ENCODE measurements around the gene CPNE6. TPM values are rescaled to one million over a fixed set of nuclear protein-coding genes. Genes with fewer than 3 reads are reported as not detected.

CPNE6 gene
- polyA plus RNA-seq, 1 experiment, result not detected

DNA sequence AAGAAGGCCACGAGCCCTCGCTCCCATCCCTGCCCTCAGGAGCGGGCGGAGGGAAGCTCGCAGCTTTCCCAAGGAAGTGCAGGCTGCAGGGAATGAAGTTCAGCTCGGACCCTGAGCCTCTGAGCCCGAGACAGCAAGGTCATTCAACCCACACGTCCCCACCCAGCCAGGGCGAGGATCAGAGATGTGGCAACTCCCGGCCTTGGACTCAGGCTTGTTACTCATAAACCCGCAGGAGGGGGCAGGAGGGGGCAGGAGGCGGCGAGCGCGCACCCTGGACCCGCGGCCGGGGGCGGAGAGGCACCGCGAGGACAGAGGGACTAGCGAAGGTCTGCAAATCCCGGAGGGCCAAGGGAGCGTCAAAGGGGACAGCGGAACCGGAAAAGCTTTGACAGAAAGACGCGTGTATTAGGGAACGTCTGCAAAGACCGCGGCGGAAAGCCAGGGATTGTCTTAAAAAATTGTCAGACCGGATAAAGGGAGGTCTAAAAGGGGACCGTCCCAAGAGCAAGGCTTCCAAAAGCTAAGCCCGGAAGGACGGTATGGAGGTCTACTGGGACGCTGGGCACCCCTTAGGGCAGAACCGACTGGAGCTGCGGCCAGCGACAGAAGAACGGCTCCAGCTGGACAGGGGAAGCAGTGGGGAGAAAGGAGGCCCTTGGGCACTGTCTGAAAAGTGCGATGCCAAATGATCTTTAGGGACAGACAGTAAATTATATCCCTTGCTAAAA, 42.6 kb downstream of the CPNE6 start:
- peak; percentile 54 for DNase-seq (ENCODE audit: low read depth)
- ChIA-PET CTCF (interaction anchor here (1.0 to 2.6 kb wide), 6 partner anchors 20 to 317 kb away, joined by 3 to 15 read pairs (median 6); partner anchors contain the start of genes IRF9 and PCK2), POLR2A (interaction anchor here (0.5 to 1.2 kb wide), 7 partner anchors 8 to 1131 kb away, joined by 3 to 6 read pairs (median 4); partner anchors contain the start of genes AJUBA, PCK2, PSME2 and RNF31)
- Histone ChIP-seq H3K4me3 (ENCODE audit: low read depth, low read length) (peak overlapping the region; percentile 59), H3K27me3 (ENCODE audit: control insufficient read depth, insufficient read depth, low read length) (no peaks in the 10 kb centered on the region), H3K36me3 (ENCODE audit: control insufficient read depth, insufficient read depth, low read length) (peaks cover 7% of the 10 kb centered on the region; the same call in 1 of the 2 replicates)
- TF ChIP-seq, protein P1, sequence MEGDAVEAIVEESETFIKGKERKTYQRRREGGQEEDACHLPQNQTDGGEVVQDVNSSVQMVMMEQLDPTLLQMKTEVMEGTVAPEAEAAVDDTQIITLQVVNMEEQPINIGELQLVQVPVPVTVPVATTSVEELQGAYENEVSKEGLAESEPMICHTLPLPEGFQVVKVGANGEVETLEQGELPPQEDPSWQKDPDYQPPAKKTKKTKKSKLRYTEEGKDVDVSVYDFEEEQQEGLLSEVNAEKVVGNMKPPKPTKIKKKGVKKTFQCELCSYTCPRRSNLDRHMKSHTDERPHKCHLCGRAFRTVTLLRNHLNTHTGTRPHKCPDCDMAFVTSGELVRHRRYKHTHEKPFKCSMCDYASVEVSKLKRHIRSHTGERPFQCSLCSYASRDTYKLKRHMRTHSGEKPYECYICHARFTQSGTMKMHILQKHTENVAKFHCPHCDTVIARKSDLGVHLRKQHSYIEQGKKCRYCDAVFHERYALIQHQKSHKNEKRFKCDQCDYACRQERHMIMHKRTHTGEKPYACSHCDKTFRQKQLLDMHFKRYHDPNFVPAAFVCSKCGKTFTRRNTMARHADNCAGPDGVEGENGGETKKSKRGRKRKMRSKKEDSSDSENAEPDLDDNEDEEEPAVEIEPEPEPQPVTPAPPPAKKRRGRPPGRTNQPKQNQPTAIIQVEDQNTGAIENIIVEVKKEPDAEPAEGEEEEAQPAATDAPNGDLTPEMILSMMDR (IDR thresholded peaks at IDR 0.05; ENCODE audit: insufficient read depth, low read depth, low read length), result no peak

DNA sequence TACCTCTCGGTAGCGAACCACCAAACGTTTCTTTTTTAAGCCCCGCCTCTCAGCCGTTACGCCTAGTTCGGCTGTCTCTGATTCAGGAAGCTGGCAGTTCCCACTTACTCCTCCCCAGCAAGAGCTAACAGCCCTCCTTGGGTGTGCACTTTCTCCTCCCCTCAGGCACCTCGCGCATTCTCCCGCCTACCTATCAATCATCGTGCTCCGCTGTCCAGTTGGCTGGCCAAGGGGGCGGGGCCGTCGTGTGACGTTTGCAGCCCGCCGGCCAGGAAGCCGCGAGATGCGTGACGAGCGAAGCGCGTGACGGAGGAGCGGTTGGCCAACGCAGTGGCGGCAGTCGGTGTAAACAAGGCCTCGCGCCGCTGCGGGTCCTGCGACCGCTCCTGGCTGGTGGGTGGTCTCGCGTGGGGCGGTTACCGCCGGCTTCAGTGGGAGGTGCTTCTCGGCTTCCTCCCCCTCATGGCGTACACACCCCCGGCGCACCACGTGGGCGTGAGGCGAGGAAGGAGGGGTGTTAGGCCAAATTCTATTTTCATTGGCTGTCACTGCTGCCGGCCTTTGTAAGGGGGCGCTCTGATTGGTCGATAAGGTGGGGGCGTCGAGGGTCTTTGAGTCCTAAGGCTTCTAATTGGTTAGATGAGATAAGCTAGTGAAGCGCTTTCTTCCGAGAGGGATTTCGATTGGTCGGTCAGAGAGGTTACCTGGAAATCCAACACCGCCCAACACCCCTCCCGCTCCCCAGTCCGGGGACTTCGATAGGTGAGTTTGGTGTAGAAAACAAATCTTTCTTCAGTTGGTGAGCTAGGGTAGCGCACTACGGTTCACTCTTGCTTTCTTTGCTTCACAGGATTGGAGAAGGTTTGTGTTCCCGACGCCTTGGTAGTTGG, 43.4 kb downstream of the CPNE6 start, which contains the start of the genes DCAF11 and NRL:
Gene DCAF11 (plus strand): TSS at position 246 of the 890 bp plus-strand sequence. CDS start 818 bp downstream, outside the sequence.
Gene NRL (minus strand): TSS at position 418 of the 890 bp plus-strand sequence. CDS start 32,101 bp downstream, outside the sequence.
- peak within 1 kb of the TSS; percentile 70 for H3K4me3 ChIP-seq (ENCODE audit: low read depth, low read length)
- peak; percentile 99 for DNase-seq (ENCODE audit: low read depth)
- ChIA-PET CTCF (interaction anchor here (1.0 to 2.6 kb wide), 7 partner anchors 21 to 317 kb away, joined by 3 to 15 read pairs (median 4); partner anchors contain the start of genes IRF9 and PCK2), POLR2A (interaction anchor here (0.6 to 1.2 kb wide), 6 partner anchors 9 to 317 kb away, joined by 3 to 6 read pairs (median 4); partner anchors contain the start of genes PCK2, PSME1, PSME2 and RNF31)
- peaks cover 11% of the 10 kb centered on the region for H3K36me3 ChIP-seq (ENCODE audit: control insufficient read depth, insufficient read depth, low read length)
- TF ChIP-seq, protein P1 (IDR thresholded peaks at IDR 0.05; ENCODE audit: insufficient read depth, low read depth, low read length), result no peak
- H3K27me3 ChIP-seq (ENCODE audit: control insufficient read depth, insufficient read depth, low read length), result no peaks in the 10 kb centered on the region

DNA sequence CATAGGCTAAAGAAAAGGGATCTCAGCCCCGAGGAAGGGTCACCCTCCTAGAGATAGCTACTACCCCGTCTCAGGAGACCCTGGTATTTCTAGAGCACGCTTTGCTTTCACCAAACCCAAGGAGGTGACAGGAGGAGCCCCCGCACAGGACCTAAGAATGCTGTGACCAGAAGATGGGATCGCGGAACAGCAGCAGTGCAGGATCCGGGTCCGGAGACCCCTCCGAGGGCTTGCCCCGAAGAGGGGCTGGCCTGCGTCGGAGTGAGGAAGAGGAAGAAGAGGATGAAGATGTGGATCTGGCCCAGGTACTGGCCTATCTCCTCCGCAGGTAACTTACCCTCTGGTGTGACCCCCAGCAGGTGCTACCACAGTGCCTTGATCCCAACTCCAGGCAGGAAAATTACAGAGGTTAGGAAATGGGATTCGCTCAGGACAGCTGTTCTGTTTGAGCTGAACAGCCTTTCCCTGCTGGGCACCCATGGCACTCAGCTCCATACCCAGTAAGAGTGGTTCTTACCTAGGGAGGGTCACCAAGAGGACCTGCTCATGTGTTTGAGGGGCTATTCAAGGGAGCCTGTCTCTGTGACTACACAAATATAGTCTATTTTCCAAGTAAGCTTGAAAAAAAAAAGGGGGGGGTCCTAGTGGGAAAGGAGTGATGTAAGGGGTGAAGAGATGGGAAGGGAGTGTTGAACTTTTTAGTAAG, 44.2 kb downstream of the CPNE6 start:
- ChIA-PET CTCF (interaction anchor here (1.0 to 2.6 kb wide), 5 partner anchors 45 to 316 kb away, joined by 3 to 15 read pairs (median 7); partner anchors contain the start of gene IRF9), POLR2A (interaction anchor here (0.6 to 1.2 kb wide), 3 partner anchors 20 to 31 kb away, joined by 4 to 6 read pairs (median 5); partner anchors contain the start of genes PCK2, PSME1, PSME2 and RNF31)
- TF ChIP-seq, protein P1 (IDR thresholded peaks at IDR 0.05; ENCODE audit: insufficient read depth, low read depth, low read length), result no peak
- DNase-seq (ENCODE audit: low read depth), result no peak
- Histone ChIP-seq H3K4me3 (ENCODE audit: low read depth, low read length) (peak overlapping the region; percentile 70), H3K36me3 (ENCODE audit: control insufficient read depth, insufficient read depth, low read length) (peaks cover 12% of the 10 kb centered on the region), H3K27me3 (ENCODE audit: control insufficient read depth, insufficient read depth, low read length) (no peaks in the 10 kb centered on the region)

DNA sequence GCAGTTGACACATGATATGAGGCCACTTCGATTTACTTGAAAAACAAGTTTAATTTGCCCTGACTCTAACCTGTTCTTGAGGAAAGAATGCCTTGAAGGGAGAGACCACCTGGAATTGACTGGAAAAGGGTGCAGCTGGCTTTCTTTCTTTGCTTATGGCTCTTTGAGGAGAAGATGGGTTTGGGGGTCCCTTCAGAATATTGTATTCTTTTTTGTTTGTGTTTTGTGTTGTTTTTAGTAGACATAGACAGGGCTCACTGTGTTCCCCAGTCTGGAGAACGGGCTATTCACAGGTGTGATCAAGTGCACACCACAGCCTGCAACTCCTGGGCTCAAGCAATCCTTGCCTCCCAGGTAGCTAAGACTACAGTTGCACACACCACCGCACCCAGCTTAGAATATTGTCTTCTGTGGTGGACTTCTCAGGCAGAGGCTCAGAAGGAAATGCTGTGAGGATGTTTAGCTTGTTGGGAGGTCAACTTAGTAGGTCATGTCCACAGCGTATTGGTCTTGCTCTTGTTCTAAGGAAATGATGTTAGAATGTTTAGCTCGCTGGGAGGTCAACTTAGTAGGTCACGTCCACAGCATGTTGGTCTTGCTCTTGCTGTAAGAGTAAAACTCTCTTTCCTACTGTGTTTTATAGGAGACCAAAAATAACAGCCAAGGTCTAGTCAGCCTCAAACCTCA, 44.9 kb downstream of the CPNE6 start:
- CTCF ChIA-PET, result interaction anchor here (1.4 to 2.6 kb wide), 3 partner anchors 8 to 44 kb away, joined by 4 to 15 read pairs (median 7); partner anchors contain the start of gene IRF9
- Histone ChIP-seq H3K36me3 (ENCODE audit: control insufficient read depth, insufficient read depth, low read length) (peaks cover 14% of the 10 kb centered on the region), H3K27me3 (ENCODE audit: control insufficient read depth, insufficient read depth, low read length) (no peaks in the 10 kb centered on the region), H3K4me3 (ENCODE audit: low read depth, low read length) (no peak overlapping the region)
- no peak for DNase-seq (ENCODE audit: low read depth)
- TF ChIP-seq, protein P1 (IDR thresholded peaks at IDR 0.05; ENCODE audit: insufficient read depth, low read depth, low read length), result no peak
- POLR2A ChIA-PET, result no interaction called here

All from BJ (cell line).